Measurements from ENCODE around the gene ADRA1B.

The ADRA1B gene

GRCh38 chr5:159904874-159905273 lies 11.4 kb upstream of the ADRA1B start:
- Histone ChIP-seq H3K36me3 (ENCODE audit: control insufficient read depth, insufficient read depth, low read length) (no peaks in the 10 kb centered on the region), H3K4me1 (ENCODE audit: control insufficient read depth, insufficient read depth, low read length) (no peaks in the 10 kb centered on the region), H3K9ac (ENCODE audit: low read length) (no peak overlapping the region), H3K9me3 (ENCODE audit: control insufficient read depth, low read length) (no peaks in the 10 kb centered on the region), H3K27me3 (ENCODE audit: control insufficient read depth, insufficient read depth, low read length) (peaks cover 3% of the 10 kb centered on the region), H3K4me3 (ENCODE audit: low read length) (no peak overlapping the region)

GRCh38 chr5:159905496-159905895 lies 10.8 kb upstream of the ADRA1B start:
- Histone ChIP-seq H3K27me3 (ENCODE audit: control insufficient read depth, insufficient read depth, low read length) (peaks cover 3% of the 10 kb centered on the region), H3K4me1 (ENCODE audit: control insufficient read depth, insufficient read depth, low read length) (no peaks in the 10 kb centered on the region), H3K9ac (ENCODE audit: low read length) (no peak overlapping the region), H3K9me3 (ENCODE audit: control insufficient read depth, low read length) (no peaks in the 10 kb centered on the region), H3K4me3 (ENCODE audit: low read length) (no peak overlapping the region), H3K36me3 (ENCODE audit: control insufficient read depth, insufficient read depth, low read length) (no peaks in the 10 kb centered on the region)

GRCh38 chr5:159906463-159906862 lies 9.8 kb upstream of the ADRA1B start:
- no peaks in the 10 kb centered on the region for H3K4me1 ChIP-seq (ENCODE audit: control insufficient read depth, insufficient read depth, low read length)
- H3K4me3 ChIP-seq (ENCODE audit: low read length), result no peak overlapping the region
- H3K9ac ChIP-seq (ENCODE audit: low read length), result no peak overlapping the region
- no peaks in the 10 kb centered on the region for H3K36me3 ChIP-seq (ENCODE audit: control insufficient read depth, insufficient read depth, low read length)
- H3K27me3 ChIP-seq (ENCODE audit: control insufficient read depth, insufficient read depth, low read length), result peaks cover 3% of the 10 kb centered on the region
- no peaks in the 10 kb centered on the region for H3K9me3 ChIP-seq (ENCODE audit: control insufficient read depth, low read length)

GRCh38 chr5:159906943-159907342 lies 9.3 kb upstream of the ADRA1B start:
- Histone ChIP-seq H3K27me3 (ENCODE audit: control insufficient read depth, insufficient read depth, low read length) (peaks cover 3% of the 10 kb centered on the region), H3K9me3 (ENCODE audit: control insufficient read depth, low read length) (no peaks in the 10 kb centered on the region), H3K4me1 (ENCODE audit: control insufficient read depth, insufficient read depth, low read length) (no peaks in the 10 kb centered on the region), H3K9ac (ENCODE audit: low read length) (no peak overlapping the region), H3K36me3 (ENCODE audit: control insufficient read depth, insufficient read depth, low read length) (no peaks in the 10 kb centered on the region), H3K4me3 (ENCODE audit: low read length) (no peak overlapping the region)

GRCh38 chr5:159907689-159908590 lies 8.3 kb upstream of the ADRA1B start:
- Histone ChIP-seq H3K27me3 (ENCODE audit: control insufficient read depth, insufficient read depth, low read length) (no peaks in the 10 kb centered on the region), H3K4me3 (ENCODE audit: low read length) (no peak overlapping the region), H3K9me3 (ENCODE audit: control insufficient read depth, low read length) (no peaks in the 10 kb centered on the region), H3K9ac (ENCODE audit: low read length) (no peak overlapping the region), H3K36me3 (ENCODE audit: control insufficient read depth, insufficient read depth, low read length) (no peaks in the 10 kb centered on the region), H3K4me1 (ENCODE audit: control insufficient read depth, insufficient read depth, low read length) (no peaks in the 10 kb centered on the region)

GRCh38 chr5:159908591-159908940 lies 7.7 kb upstream of the ADRA1B start:
- Histone ChIP-seq H3K9ac (ENCODE audit: low read length) (no peak overlapping the region), H3K4me3 (ENCODE audit: low read length) (no peak overlapping the region), H3K4me1 (ENCODE audit: control insufficient read depth, insufficient read depth, low read length) (no peaks in the 10 kb centered on the region), H3K9me3 (ENCODE audit: control insufficient read depth, low read length) (no peaks in the 10 kb centered on the region), H3K27me3 (ENCODE audit: control insufficient read depth, insufficient read depth, low read length) (peaks cover under 1% of the 10 kb centered on the region), H3K36me3 (ENCODE audit: control insufficient read depth, insufficient read depth, low read length) (no peaks in the 10 kb centered on the region)

- Histone ChIP-seq H3K9me3 (ENCODE audit: control insufficient read depth, low read length) (no peaks in the 10 kb centered on the region), H3K4me1 (ENCODE audit: control insufficient read depth, insufficient read depth, low read length) (no peaks in the 10 kb centered on the region), H3K9ac (ENCODE audit: low read length) (no peak overlapping the region), H3K27me3 (ENCODE audit: control insufficient read depth, insufficient read depth, low read length) (peaks cover 6% of the 10 kb centered on the region), H3K36me3 (ENCODE audit: control insufficient read depth, insufficient read depth, low read length) (no peaks in the 10 kb centered on the region), H3K4me3 (ENCODE audit: low read length) (no peak overlapping the region)
Measured at GRCh38 chr5:159909126-159909525, 7.2 kb upstream of the ADRA1B start.

GRCh38 chr5:159910207-159910842 lies 6.0 kb upstream of the ADRA1B start:
- no peaks in the 10 kb centered on the region for H3K4me1 ChIP-seq (ENCODE audit: control insufficient read depth, insufficient read depth, low read length)
- no peaks in the 10 kb centered on the region for H3K36me3 ChIP-seq (ENCODE audit: control insufficient read depth, insufficient read depth, low read length)
- peaks cover 14% of the 10 kb centered on the region for H3K27me3 ChIP-seq (ENCODE audit: control insufficient read depth, insufficient read depth, low read length)
- no peak overlapping the region for H3K9ac ChIP-seq (ENCODE audit: low read length)
- H3K4me3 ChIP-seq (ENCODE audit: low read length), result no peak overlapping the region
- H3K9me3 ChIP-seq (ENCODE audit: control insufficient read depth, low read length), result no peaks in the 10 kb centered on the region

GRCh38 chr5:159910843-159911229 lies 5.4 kb upstream of the ADRA1B start:
- Histone ChIP-seq H3K27me3 (ENCODE audit: control insufficient read depth, insufficient read depth, low read length) (peaks cover 19% of the 10 kb centered on the region), H3K36me3 (ENCODE audit: control insufficient read depth, insufficient read depth, low read length) (no peaks in the 10 kb centered on the region), H3K4me1 (ENCODE audit: control insufficient read depth, insufficient read depth, low read length) (no peaks in the 10 kb centered on the region), H3K9me3 (ENCODE audit: control insufficient read depth, low read length) (no peaks in the 10 kb centered on the region), H3K9ac (ENCODE audit: low read length) (no peak overlapping the region), H3K4me3 (ENCODE audit: low read length) (no peak overlapping the region)

GRCh38 chr5:159911349-159911748 lies 4.9 kb upstream of the ADRA1B start:
- Histone ChIP-seq H3K27me3 (ENCODE audit: control insufficient read depth, insufficient read depth, low read length) (peaks cover 22% of the 10 kb centered on the region), H3K9me3 (ENCODE audit: control insufficient read depth, low read length) (no peaks in the 10 kb centered on the region), H3K36me3 (ENCODE audit: control insufficient read depth, insufficient read depth, low read length) (no peaks in the 10 kb centered on the region), H3K9ac (ENCODE audit: low read length) (no peak overlapping the region), H3K4me3 (ENCODE audit: low read length) (no peak overlapping the region), H3K4me1 (ENCODE audit: control insufficient read depth, insufficient read depth, low read length) (no peaks in the 10 kb centered on the region)

- Histone ChIP-seq H3K36me3 (ENCODE audit: control insufficient read depth, insufficient read depth, low read length) (no peaks in the 10 kb centered on the region), H3K4me3 (ENCODE audit: low read length) (no peak overlapping the region), H3K9me3 (ENCODE audit: control insufficient read depth, low read length) (no peaks in the 10 kb centered on the region), H3K27me3 (ENCODE audit: control insufficient read depth, insufficient read depth, low read length) (peaks cover 31% of the 10 kb centered on the region), H3K4me1 (ENCODE audit: control insufficient read depth, insufficient read depth, low read length) (no peaks in the 10 kb centered on the region), H3K9ac (ENCODE audit: low read length) (no peak overlapping the region)
Measured at GRCh38 chr5:159912033-159912800, 4.1 kb upstream of the ADRA1B start.

GRCh38 chr5:159913048-159913447 lies 3.2 kb upstream of the ADRA1B start:
- no peaks in the 10 kb centered on the region for H3K9me3 ChIP-seq (ENCODE audit: control insufficient read depth, low read length)
- H3K4me1 ChIP-seq (ENCODE audit: control insufficient read depth, insufficient read depth, low read length), result no peaks in the 10 kb centered on the region
- H3K9ac ChIP-seq (ENCODE audit: low read length), result no peak overlapping the region
- H3K27me3 ChIP-seq (ENCODE audit: control insufficient read depth, insufficient read depth, low read length), result peaks cover 35% of the 10 kb centered on the region
- no peaks in the 10 kb centered on the region for H3K36me3 ChIP-seq (ENCODE audit: control insufficient read depth, insufficient read depth, low read length)
- H3K4me3 ChIP-seq (ENCODE audit: low read length), result no peak overlapping the region

Data from mucosa of stomach (tissue), 1 donor.